B cell (primary cell): ENCODE measurements around the gene MIF.

Experiments used
- EZH2 ChIP-seq: IDR thresholded peaks from 2 replicates; pipeline ENCODE4 v1.6.1; 2012; ENCODE audit warnings: borderline replicate concordance, low read depth, mild to moderate bottlenecking, moderate library complexity, low read length; ENCODE audit not compliant: insufficient read depth, poor library complexity, severe bottlenecking
- TF ChIP-seq, protein P1 (sequence below): fragments of 200-600 bp; IDR thresholded peaks from one replicate; pipeline ENCODE4 v1.8.0; 2022; ENCODE audit warnings: antibody characterized with exemption, mild to moderate bottlenecking

DNA sequence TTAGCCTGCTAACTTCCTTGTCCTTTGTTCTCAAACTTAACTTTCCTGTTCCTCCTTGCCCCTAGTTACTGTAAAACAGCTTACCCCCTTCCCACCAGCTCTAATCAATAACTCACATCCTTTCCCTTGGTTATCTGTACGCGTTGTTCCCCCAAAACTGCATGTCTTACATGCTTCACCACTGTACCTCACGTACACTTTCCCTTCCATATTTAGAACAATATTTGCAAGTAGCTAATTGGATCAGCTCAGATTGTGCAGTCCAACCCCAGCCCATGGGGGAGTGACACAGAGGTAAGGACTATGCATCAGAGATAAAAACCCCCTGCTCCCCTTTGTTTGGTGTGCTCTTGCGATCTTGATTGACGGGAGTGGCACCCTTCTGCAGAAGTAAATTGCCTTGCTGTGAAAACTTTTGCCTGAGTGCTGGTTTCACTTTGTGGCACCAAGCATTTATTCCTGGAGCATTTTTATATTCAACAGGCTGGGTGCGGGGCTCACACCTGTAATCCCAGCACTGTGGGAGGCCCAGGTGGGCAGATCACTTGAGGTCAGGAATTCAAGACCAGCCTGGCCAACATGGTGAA lies 30.9 kb downstream of the MIF start:
- TF ChIP-seq, protein P1, sequence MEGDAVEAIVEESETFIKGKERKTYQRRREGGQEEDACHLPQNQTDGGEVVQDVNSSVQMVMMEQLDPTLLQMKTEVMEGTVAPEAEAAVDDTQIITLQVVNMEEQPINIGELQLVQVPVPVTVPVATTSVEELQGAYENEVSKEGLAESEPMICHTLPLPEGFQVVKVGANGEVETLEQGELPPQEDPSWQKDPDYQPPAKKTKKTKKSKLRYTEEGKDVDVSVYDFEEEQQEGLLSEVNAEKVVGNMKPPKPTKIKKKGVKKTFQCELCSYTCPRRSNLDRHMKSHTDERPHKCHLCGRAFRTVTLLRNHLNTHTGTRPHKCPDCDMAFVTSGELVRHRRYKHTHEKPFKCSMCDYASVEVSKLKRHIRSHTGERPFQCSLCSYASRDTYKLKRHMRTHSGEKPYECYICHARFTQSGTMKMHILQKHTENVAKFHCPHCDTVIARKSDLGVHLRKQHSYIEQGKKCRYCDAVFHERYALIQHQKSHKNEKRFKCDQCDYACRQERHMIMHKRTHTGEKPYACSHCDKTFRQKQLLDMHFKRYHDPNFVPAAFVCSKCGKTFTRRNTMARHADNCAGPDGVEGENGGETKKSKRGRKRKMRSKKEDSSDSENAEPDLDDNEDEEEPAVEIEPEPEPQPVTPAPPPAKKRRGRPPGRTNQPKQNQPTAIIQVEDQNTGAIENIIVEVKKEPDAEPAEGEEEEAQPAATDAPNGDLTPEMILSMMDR, result no peak
- TF ChIP-seq EZH2, result no peak
